Activated T-cell treated with anti-CD3 and anti-CD28 coated beads, Interleukin-2, amount 50 U/mL, for 24 hours (primary cell): ENCODE results near the gene RGS7.

ENCODE experiments used
- DNase-seq: peaks from one replicate; pipeline ENCODE4 v3.0.0-alpha.2; 2020
- H3K27ac Mint-ChIP-seq: 2 replicates; pipeline ENCODE4 v1.8.0; 2020; ENCODE audit warnings: mild to moderate bottlenecking, mixed read lengths
- H3K27me3 Mint-ChIP-seq: 2 replicates; pipeline ENCODE4 v1.8.0; 2020; ENCODE audit warnings: mixed read lengths
- H3K36me3 Mint-ChIP-seq: 2 replicates; pipeline ENCODE4 v1.8.0; 2020; ENCODE audit warnings: low read depth, mixed read lengths
- H3K4me1 Mint-ChIP-seq: 2 replicates; pipeline ENCODE4 v1.8.0; 2020; ENCODE audit warnings: low read depth, mixed read lengths
- H3K4me3 Mint-ChIP-seq: 2 replicates; pipeline ENCODE4 v1.8.0; 2020; ENCODE audit warnings: mild to moderate bottlenecking, moderate library complexity, mixed read lengths
- H3K9me3 Mint-ChIP-seq: 2 replicates; pipeline ENCODE4 v1.8.0; 2020; ENCODE audit warnings: mixed read lengths

The RGS7 gene

DNA sequence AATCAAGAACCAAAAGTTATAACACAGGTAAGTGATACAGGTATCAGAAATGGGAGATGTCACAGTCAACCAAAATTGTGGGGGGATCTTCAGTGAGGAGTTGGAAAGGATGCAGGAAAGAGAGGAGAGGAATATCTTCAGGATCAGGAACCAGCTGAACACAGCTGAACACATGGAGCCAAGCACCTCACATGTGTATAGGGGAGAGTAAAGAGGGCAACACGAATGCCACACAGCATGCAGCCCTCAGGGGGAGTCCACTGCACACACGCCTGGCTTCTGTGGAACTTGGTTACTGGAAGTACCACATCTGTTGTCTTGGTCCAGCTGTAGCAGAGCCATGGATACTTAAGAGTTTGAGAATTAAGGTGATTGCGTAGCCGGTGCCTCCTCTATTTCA is 218.8 kb downstream of the RGS7 start:
- Mint-ChIP-seq H3K4me3 (no peak overlapping the region), H3K4me1 (no peaks in the 10 kb centered on the region), H3K9me3 (peaks cover 7% of the 10 kb centered on the region), H3K27me3 (no peaks in the 10 kb centered on the region), H3K27ac (no peak overlapping the region), H3K36me3 (no peaks in the 10 kb centered on the region)
- DNase-seq: no peak

DNA sequence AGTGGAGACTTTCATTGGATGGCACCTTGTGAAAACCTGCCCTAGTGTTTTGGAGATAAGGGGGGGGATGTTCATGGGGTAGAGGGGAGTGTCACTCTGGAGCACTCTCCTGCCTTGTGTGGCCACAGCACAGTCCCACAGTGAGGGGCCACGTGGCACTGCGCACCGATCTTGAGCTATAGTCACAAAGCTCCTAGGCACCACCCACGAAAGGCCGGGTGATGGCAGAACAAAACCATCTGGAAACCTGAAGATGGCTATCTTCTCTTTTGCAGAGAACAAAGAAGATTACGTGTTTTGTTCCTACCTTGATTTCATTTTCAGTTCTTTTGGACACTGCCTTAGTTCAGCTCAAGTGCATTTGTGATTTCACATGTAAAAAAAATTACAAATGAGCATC is 220.6 kb downstream of the RGS7 start:
- H3K9me3 Mint-ChIP-seq: peaks cover 7% of the 10 kb centered on the region
- no peaks in the 10 kb centered on the region for H3K27me3 Mint-ChIP-seq
- H3K27ac Mint-ChIP-seq: no peak overlapping the region
- no peak for DNase-seq
- H3K36me3 Mint-ChIP-seq: no peaks in the 10 kb centered on the region
- no peaks in the 10 kb centered on the region for H3K4me1 Mint-ChIP-seq
- no peak overlapping the region for H3K4me3 Mint-ChIP-seq

DNA sequence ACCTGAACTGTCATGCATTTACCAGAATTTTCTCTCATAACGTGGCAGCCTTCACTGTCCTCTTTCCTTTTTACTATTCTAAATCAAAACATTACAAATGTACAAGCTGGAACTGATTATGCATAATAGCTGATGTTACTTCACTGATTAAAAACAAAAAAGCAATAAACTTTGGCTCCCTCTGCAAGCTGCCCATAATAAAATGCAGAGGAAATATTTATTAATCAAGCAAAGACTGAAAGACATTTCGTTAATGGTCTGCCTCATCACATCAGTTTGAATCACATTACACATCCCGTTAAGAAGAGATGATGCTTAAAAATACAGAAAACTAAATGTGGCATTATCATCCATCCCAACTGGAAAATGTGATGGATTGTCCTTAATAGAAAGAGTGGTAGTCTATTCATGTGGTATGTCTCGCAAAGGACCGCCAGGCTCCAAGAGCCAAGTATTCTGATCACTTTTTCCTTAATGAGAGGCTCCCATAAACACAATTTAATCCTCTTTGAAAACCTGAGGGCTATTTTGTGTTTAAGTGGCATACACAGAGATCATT is 225.3 kb downstream of the RGS7 start:
- Mint-ChIP-seq H3K4me1 (no peaks in the 10 kb centered on the region), H3K27ac (no peak overlapping the region), H3K4me3 (no peak overlapping the region), H3K27me3 (no peaks in the 10 kb centered on the region), H3K9me3 (peaks cover 7% of the 10 kb centered on the region), H3K36me3 (no peaks in the 10 kb centered on the region)
- no peak for DNase-seq

DNA sequence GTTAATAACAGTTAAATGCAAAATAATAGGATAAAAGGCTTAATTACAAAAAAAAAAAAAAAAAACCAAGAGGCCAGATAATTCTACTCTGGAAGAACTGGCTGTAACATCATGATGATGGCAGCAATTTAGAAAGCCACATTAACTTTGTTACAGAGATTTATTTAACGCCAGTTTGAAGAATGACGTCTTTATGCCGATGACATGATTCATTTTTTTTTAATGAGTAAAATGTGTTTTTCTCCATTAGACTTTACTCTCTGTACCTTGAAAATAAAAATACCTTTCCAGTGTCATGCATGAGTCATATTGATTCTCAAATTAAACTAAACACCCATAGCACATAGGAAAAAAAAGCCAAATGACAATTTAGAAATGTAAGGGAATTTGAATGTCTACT is 226.1 kb downstream of the RGS7 start:
- Mint-ChIP-seq H3K27me3 (no peaks in the 10 kb centered on the region), H3K9me3 (peaks cover 7% of the 10 kb centered on the region), H3K4me3 (no peak overlapping the region), H3K36me3 (no peaks in the 10 kb centered on the region), H3K4me1 (no peaks in the 10 kb centered on the region), H3K27ac (no peak overlapping the region)
- DNase-seq: no peak

DNA sequence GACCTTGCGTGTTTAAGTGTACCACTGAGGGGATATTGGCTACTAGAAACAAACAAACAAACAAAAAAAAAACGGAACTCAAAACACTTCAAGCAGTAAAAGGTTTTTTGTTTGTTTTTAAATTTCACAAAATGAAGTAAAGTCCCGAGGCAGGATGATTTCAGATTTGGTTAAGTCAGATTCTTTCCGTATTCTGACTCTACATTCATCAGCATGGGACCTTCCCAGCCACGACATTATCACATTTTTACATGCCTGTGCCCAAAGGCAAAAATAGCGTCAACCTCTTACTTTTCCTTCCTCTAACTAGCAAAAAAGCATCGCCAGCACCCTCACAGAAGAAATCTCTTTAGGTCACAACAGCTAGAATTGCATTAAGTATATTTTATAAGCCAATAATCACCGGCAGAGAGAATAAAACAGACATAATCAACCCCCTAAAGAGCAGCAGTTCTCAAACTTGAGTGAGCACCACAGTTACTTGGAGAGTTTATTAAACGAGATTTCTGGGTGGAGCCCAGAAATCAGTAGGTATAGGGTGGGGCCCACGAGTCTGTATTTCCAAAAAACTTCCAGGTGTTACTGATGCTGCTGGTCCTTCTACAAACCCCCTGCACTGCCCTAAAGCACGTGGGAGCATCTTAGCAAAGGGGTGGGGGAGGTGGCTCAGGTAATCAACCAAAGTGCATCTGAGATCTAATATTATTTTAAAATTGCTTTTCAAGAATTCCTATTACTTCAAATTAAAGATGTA is 227.6 kb downstream of the RGS7 start:
- Mint-ChIP-seq H3K9me3 (peaks cover 6% of the 10 kb centered on the region), H3K4me1 (no peaks in the 10 kb centered on the region), H3K27ac (no peak overlapping the region), H3K27me3 (no peaks in the 10 kb centered on the region), H3K4me3 (no peak overlapping the region), H3K36me3 (no peaks in the 10 kb centered on the region)
- DNase-seq: no peak

DNA sequence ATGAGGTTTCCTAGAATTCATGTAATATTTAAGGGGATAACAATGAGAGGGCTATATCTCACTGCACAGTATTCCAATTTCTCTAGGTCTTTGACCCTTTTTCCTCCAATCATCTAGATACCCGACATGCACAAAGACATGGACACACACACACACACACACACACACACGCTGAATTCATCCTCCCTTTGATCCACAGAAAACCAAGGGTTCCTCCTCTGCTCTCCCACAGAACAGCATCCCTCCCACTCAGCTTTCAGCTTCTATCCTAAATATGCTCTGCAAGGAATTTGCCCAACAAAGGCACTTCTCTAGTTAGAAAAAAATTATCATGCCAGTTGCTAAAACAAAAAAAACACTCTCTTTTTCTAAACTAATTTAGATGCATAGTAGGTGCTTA is 231.7 kb downstream of the RGS7 start:
- DNase-seq: no peak
- no peaks in the 10 kb centered on the region for H3K27me3 Mint-ChIP-seq
- H3K27ac Mint-ChIP-seq: no peak overlapping the region
- no peaks in the 10 kb centered on the region for H3K4me1 Mint-ChIP-seq
- no peaks in the 10 kb centered on the region for H3K9me3 Mint-ChIP-seq
- no peaks in the 10 kb centered on the region for H3K36me3 Mint-ChIP-seq
- no peak overlapping the region for H3K4me3 Mint-ChIP-seq

DNA sequence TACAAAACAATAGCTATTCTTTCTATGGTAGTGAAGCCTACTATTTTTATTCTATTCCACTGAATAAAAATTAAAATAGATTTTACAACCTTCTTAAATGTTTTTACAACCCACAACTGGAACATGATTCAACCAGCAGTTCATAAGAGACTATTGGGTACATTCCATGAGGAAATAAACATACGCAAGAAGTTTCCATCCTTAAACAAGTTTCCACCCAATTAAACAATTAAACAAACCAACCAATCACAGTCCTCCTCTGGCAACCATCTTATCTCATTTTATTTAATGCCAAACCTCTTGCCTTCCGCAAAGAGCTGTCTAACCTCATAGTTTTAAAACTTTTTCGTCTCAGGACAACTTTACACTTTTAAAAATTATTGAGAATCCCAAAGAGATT is 239.0 kb downstream of the RGS7 start:
- no peaks in the 10 kb centered on the region for H3K36me3 Mint-ChIP-seq
- DNase-seq: no peak
- no peak overlapping the region for H3K4me3 Mint-ChIP-seq
- no peaks in the 10 kb centered on the region for H3K27me3 Mint-ChIP-seq
- no peaks in the 10 kb centered on the region for H3K4me1 Mint-ChIP-seq
- no peaks in the 10 kb centered on the region for H3K9me3 Mint-ChIP-seq
- no peak overlapping the region for H3K27ac Mint-ChIP-seq

DNA sequence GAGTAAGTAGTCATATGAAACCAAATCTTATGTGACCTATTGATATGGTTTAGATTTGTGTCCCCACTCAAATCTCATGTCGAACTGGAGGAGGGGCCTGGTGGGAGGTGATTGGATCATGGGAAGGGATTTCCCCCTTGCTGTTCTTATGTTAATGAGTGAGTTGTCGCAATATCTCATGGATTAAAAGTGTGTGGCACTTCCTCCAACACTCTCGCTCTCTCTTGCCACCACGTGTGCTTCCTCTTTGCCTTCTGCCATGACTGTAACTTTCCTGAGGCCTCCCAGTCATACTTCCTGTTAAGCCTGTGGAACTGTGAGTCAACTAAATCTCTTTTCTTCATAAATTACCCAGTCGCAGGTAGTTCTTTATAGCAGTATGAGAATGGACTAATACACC is 241.2 kb downstream of the RGS7 start:
- H3K4me3 Mint-ChIP-seq: no peak overlapping the region
- DNase-seq: no peak

DNA sequence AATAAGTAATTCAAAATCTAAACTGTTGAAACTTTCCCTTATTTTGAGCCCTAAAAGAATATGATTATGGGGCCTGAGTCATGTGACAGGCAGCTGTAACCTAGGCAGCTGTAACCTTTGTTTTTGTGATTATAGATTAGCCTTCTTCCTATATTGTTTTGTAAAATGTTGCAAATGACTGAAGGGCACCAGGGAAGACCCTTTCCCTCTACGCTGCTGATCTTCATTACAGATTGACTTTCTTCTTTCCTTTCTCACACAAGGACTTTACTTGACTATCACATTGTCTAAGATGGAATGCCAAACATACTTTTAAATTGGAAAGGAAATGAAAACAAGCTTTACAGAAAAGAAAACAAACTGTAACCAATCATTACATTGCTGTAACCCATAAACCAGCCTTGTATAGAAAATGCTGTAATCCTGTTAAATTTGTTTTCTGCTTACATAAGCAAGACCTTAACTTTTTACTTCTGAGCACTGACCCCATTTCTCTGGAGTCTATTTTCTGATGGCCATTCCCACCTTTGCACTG is 242.2 kb downstream of the RGS7 start:
- Mint-ChIP-seq H3K4me1 (no peaks in the 10 kb centered on the region), H3K27me3 (no peaks in the 10 kb centered on the region), H3K27ac (no peak overlapping the region), H3K4me3 (no peak overlapping the region), H3K9me3 (no peaks in the 10 kb centered on the region), H3K36me3 (no peaks in the 10 kb centered on the region)
- no peak for DNase-seq

More for the DNA sequence above, 241.2 kb downstream of the RGS7 start:
- Mint-ChIP-seq H3K27ac (no peak overlapping the region), H3K27me3 (no peaks in the 10 kb centered on the region), H3K36me3 (no peaks in the 10 kb centered on the region), H3K4me1 (no peaks in the 10 kb centered on the region), H3K9me3 (no peaks in the 10 kb centered on the region)

DNA sequence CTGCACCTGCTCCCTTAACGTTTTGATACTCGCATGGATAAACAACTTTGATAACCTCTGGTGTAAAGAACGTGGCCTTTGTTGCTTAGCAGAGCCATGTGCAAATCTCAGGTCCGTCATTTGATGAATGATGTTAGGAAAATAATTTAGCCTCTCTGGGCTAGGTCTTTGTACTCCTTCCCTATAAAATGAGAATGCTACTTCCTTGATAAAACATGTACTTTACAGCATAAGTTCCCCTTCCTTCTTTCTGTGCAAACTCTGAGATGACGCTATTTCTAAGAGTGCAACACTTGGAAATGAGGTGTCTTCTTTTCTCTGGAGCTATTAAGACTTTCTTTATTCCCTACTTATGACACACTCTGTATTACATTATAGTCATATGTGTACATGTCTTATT is 243.4 kb downstream of the RGS7 start:
- H3K36me3 Mint-ChIP-seq: no peaks in the 10 kb centered on the region
- no peaks in the 10 kb centered on the region for H3K27me3 Mint-ChIP-seq
- no peaks in the 10 kb centered on the region for H3K9me3 Mint-ChIP-seq
- no peak overlapping the region for H3K4me3 Mint-ChIP-seq
- no peak for DNase-seq
- H3K4me1 Mint-ChIP-seq: no peaks in the 10 kb centered on the region
- no peak overlapping the region for H3K27ac Mint-ChIP-seq

DNA sequence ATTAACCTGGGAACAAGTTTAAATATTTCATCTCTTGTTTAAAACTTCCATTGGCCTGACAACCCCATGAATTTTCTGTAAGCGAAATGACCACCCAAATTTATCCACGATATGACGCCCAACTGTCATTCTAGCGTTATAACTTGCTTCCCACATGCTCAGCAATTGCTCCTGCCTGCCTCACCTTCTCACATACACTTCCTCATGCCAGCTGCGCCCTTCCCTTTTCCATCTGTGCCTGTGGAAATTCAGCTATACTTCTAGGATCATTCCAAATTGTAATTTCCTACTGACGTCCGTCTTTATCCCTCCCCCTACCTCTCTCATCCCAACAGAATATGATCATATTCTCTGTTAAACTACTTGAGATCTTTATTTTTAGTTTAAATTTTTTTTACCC is 248.0 kb downstream of the RGS7 start:
- no peaks in the 10 kb centered on the region for H3K9me3 Mint-ChIP-seq
- no peak overlapping the region for H3K27ac Mint-ChIP-seq

DNA sequence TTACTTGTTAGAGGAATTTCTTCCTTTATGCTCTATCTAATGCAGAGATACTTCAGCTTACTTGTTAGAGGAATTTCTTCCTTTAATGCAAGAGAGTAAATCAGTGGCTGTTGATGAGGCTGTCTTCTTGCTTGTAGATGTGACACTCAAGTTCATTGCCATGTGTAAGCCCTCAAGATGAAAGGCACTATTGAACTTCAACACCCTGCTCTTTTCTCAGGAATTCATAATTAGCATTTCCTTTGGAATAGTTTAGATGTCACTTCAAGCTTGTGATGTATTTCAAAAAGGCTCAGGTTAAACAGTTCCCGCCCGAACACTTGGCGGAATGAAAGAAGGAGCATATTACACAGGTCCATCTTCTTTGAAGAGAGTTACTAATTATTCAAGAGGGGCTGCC is 251.9 kb downstream of the RGS7 start:
- Mint-ChIP-seq H3K27ac (no peak overlapping the region), H3K9me3 (no peaks in the 10 kb centered on the region), H3K27me3 (no peaks in the 10 kb centered on the region), H3K4me1 (no peaks in the 10 kb centered on the region), H3K4me3 (no peak overlapping the region), H3K36me3 (no peaks in the 10 kb centered on the region)
- DNase-seq: no peak

More for the DNA sequence above, 248.0 kb downstream of the RGS7 start:
- H3K4me1 Mint-ChIP-seq: no peaks in the 10 kb centered on the region
- no peak for DNase-seq
- H3K4me3 Mint-ChIP-seq: no peak overlapping the region
- no peaks in the 10 kb centered on the region for H3K36me3 Mint-ChIP-seq
- H3K27me3 Mint-ChIP-seq: no peaks in the 10 kb centered on the region

DNA sequence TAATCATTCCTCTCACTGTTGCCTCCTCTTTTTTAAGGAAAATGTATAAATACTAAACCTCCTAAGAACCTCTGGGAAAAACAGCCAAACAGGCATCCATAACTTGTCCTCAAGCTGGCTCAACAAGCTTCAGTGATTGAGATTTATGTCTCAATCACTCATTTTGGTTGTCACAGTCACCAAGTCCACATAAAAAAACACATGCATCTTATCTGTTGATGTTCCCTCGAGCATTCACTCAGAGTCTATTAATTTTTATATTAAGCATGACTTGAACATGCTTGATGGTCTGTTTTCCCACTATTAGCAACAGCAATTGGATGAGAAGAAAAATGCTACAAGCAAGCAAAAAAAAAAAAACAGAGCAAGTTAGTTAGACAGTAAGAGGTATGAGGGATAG is 254.3 kb downstream of the RGS7 start:
- no peak for DNase-seq
- no peaks in the 10 kb centered on the region for H3K9me3 Mint-ChIP-seq
- no peaks in the 10 kb centered on the region for H3K27me3 Mint-ChIP-seq
- no peaks in the 10 kb centered on the region for H3K4me1 Mint-ChIP-seq
- no peaks in the 10 kb centered on the region for H3K36me3 Mint-ChIP-seq
- no peak overlapping the region for H3K4me3 Mint-ChIP-seq
- H3K27ac Mint-ChIP-seq: no peak overlapping the region

DNA sequence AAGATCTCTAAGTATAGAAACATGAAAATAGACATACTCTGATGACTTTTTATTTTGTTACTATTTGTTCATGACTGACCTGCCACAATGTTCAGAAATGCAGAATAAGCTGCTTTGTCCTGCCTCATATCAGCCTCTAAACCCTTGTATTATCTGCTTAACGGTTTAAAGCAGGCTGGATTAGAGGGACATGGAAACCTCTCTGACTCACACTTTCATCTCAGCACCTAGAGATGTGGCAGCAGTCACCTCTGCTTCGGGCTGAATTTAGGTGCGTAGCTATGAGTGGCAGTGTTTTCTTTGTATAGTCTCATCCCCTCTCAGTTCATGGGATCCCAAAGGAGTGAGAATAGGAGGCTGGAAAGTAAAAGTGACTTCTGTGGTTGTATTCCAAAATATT is 255.4 kb downstream of the RGS7 start:
- no peaks in the 10 kb centered on the region for H3K9me3 Mint-ChIP-seq
- no peaks in the 10 kb centered on the region for H3K36me3 Mint-ChIP-seq
- H3K4me3 Mint-ChIP-seq: no peak overlapping the region
- H3K27me3 Mint-ChIP-seq: no peaks in the 10 kb centered on the region
- no peak overlapping the region for H3K27ac Mint-ChIP-seq
- DNase-seq: no peak
- H3K4me1 Mint-ChIP-seq: no peaks in the 10 kb centered on the region

DNA sequence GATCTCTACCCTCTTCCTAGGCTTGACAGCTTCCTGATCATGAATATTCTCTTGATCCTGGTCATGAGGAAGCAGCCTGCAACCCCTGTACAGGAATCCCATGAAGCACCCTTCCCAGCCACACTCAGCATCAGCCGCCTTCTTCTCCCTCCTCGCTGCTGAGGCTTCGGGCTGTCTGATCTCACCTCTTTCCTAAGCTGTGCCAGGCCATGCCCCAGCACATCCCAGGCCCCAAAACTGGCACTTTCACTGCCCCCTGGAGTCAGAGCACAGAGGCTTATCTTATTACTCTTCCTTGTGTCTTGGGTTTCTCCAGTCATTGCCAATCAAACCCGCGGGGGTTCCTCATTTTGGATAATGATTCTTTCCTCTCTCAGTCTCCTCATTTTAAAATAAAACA is 259.5 kb downstream of the RGS7 start:
- DNase-seq: no peak
- H3K4me1 Mint-ChIP-seq: no peaks in the 10 kb centered on the region

More for the DNA sequence above, 259.5 kb downstream of the RGS7 start:
- Mint-ChIP-seq H3K27me3 (no peaks in the 10 kb centered on the region), H3K27ac (no peak overlapping the region), H3K4me3 (no peak overlapping the region), H3K36me3 (no peaks in the 10 kb centered on the region), H3K9me3 (no peaks in the 10 kb centered on the region)
